HG03521 (cell line): ENCODE results near the gene CIDEB.

Experiments
- ATAC-seq: cut with Tn5 transposase; IDR thresholded peaks from one replicate; pipeline ENCODE4 v1.9.1; 2021; ENCODE audit warnings: mild to moderate bottlenecking, moderate library complexity; ENCODE audit not compliant: unreplicated experiment

The CIDEB gene

GRCh38 chr14:24255931-24256711 lies 51.7 kb downstream of the CIDEB start:
- no peak for ATAC-seq

GRCh38 chr14:24255438-24255837 lies 52.3 kb downstream of the CIDEB start:
- ATAC-seq = no peak
